HG03457 (cell line): ENCODE measurements around the gene OPRD1.
"Not testable (repeated sequence)": the region's sequence is repeated elsewhere in the genome, so short reads cannot be mapped to it uniquely, and the experiment has no call there.

ENCODE experiments used
- ATAC-seq: cut with Tn5 transposase; IDR thresholded peaks from one replicate; pipeline ENCODE4 v1.9.1; 2021; ENCODE audit warnings: moderate number of reproducible peaks; ENCODE audit not compliant: unreplicated experiment

OPRD1 gene

GRCh38 chr1:28800324-28800723 lies 11.6 kb upstream of the OPRD1 start:
- ATAC-seq, result no peak

GRCh38 chr1:28801461-28801860 lies 10.5 kb upstream of the OPRD1 start:
- ATAC-seq, result no peak

GRCh38 chr1:28803051-28803450 lies 8.9 kb upstream of the OPRD1 start:
- no peak for ATAC-seq

GRCh38 chr1:28803662-28804061 lies 8.3 kb upstream of the OPRD1 start:
- ATAC-seq, result no peak

GRCh38 chr1:28804071-28804470 lies 7.9 kb upstream of the OPRD1 start:
- ATAC-seq, result no peak

GRCh38 chr1:28807046-28807445 lies 4.9 kb upstream of the OPRD1 start:
- no peak for ATAC-seq

- ATAC-seq, result no peak
These were observed 4.0 kb upstream of the OPRD1 start for GRCh38 chr1:28807986-28808385.

- no peak for ATAC-seq
These were observed 603 bp upstream of the OPRD1 start for GRCh38 chr1:28811369-28811765.

- no peak for ATAC-seq
These were observed 899 bp downstream of the OPRD1 start for GRCh38 chr1:28812669-28813468.

GRCh38 chr1:28813931-28814465 lies 2.0 kb downstream of the OPRD1 start:
- no peak for ATAC-seq

- ATAC-seq, result no peak
These were observed 3.7 kb downstream of the OPRD1 start for GRCh38 chr1:28815533-28816185.

GRCh38 chr1:28817133-28817532 lies 5.2 kb downstream of the OPRD1 start:
- no peak for ATAC-seq

GRCh38 chr1:28819020-28819419 lies 7.0 kb downstream of the OPRD1 start:
- no peak for ATAC-seq

GRCh38 chr1:28822799-28823198 lies 10.8 kb downstream of the OPRD1 start:
- ATAC-seq, result no peak

- not testable (repeated sequence) for ATAC-seq
These were observed 12.1 kb downstream of the OPRD1 start for GRCh38 chr1:28824061-28824460.

- not testable (repeated sequence) for ATAC-seq
These were observed 16.4 kb downstream of the OPRD1 start for GRCh38 chr1:28828227-28828858.

- ATAC-seq, result no peak
These were observed 18.8 kb downstream of the OPRD1 start for GRCh38 chr1:28830814-28831213.

GRCh38 chr1:28832966-28833365 lies 21.0 kb downstream of the OPRD1 start:
- no peak for ATAC-seq

GRCh38 chr1:28833381-28833780 lies 21.4 kb downstream of the OPRD1 start:
- ATAC-seq, result no peak

GRCh38 chr1:28835237-28835650 lies 23.3 kb downstream of the OPRD1 start:
- no peak for ATAC-seq

- ATAC-seq, result no peak
These were observed 24.5 kb downstream of the OPRD1 start for GRCh38 chr1:28836421-28836956.
